Activated T-cell treated with anti-CD3 and anti-CD28 coated beads for 24 hours (primary cell): ENCODE results near the gene METTL26.
"Not testable (repeated sequence)": the region's sequence is repeated elsewhere in the genome, so short reads cannot be mapped to it uniquely, and the experiment has no call there.

Source experiments
- DNase-seq: peaks from one replicate; pipeline ENCODE4 v3.0.0-alpha.2; 2020; ENCODE audit warnings: low read depth

The METTL26 gene

DNA sequence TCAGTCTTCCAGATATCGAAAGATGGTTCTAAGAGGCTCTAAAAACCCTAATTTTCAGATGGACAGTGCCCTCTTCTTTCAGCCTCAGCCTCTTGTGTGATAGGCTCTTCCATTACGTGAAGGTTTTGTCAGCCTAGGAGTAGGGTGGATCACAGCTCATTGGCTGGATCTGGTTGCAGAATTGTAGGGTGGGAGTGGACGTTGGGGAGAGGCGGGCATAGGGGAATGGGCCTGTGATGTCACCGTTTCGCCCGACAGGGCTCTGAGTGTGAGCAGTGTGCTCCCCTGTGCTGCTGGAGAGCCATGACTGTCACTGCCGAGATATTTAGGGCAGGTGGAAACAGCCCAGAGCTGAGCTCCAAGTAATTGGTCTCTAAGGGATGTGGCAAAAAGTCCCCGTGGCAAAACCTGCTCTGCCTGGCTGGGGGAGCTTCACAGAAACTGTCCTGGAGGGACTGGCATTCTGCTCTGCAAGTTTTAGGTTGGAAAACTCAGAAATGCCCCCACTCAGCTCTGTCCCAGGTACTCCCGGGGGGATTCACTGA is 11.5 kb downstream of the METTL26 start:
- no peak for DNase-seq

DNA sequence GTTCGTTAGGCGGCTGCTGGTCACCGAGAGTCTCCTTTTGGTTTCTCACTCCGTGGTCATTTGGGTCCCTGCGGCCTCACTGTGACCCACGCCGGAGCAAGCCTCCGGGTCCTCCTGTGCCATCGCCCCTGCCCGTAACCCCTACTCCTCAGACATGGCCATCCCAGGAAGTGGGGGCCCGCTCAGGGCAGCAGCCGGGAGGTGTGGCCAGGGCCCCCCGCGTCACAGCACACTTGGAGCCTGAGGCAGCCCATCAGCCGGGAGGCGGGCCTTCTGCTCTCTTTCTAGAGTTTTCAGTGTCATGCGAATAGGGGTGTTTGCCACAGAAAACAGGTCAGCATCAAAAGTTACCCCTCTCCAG is 13.2 kb downstream of the METTL26 start:
- no peak for DNase-seq

- DNase-seq = no peak
Measured at GRCh38 chr16:621526-622105, 14.5 kb downstream of the METTL26 start.

- no peak for DNase-seq
Measured at GRCh38 chr16:620700-621525, 15.2 kb downstream of the METTL26 start.

DNA sequence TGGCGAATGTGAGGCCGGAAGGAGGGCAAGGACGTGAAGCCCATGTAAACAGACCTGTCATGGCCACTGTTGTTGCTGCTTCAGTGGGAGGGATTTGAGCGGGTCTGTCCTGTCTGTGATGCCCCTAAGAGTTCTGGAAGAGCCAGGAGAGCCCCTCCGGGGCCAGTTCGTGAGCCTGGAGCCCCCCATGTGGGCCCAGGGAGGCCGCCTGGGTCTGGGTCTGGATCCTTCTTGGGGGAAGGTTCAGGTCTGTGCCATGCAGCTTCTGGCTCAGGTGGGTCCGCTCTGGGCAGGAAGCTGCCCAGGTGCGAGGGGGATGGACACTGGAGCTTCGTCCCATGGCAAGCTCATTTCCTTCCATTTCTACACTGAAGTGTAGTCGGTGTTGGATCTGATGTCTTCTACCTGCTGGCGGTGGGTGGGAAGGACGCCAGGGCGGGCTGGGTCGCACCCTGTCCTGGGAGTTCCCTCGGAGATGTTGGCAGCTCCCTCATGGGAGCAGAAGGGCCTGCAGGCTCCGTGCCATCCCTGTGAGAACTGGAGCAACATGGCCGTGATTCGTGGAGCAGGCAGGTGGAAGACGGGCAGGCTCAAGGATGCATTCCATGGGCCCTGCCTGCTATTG is 16.5 kb downstream of the METTL26 start:
- no peak for DNase-seq

GRCh38 chr16:617855-618254 is 18.2 kb downstream of the METTL26 start:
- no peak for DNase-seq

- DNase-seq = no peak
Measured at GRCh38 chr16:616733-617586, 19.1 kb downstream of the METTL26 start.

DNA sequence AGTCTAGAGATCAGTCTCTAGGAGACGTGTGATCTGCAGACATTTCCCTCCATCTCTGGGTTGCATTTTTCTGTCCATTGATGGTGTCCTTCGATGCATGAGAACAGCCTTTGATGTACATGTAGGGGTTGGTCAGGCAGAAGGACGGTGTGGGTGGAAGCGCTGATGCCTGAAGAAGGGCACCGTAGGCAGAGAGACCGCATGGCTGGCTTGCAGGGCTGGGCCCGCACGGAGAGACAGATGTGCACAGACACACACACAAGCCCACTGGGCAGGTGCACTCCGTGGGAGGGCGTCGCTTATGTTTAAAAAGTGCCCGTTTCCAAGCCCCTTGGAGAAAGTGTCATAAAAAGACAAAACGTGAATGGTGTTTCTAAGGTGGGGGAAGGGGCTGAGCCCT is 21.0 kb downstream of the METTL26 start:
- DNase-seq = no peak

- DNase-seq = peak; percentile 47
Measured at GRCh38 chr16:610513-611381, 25.4 kb downstream of the METTL26 start.

DNA sequence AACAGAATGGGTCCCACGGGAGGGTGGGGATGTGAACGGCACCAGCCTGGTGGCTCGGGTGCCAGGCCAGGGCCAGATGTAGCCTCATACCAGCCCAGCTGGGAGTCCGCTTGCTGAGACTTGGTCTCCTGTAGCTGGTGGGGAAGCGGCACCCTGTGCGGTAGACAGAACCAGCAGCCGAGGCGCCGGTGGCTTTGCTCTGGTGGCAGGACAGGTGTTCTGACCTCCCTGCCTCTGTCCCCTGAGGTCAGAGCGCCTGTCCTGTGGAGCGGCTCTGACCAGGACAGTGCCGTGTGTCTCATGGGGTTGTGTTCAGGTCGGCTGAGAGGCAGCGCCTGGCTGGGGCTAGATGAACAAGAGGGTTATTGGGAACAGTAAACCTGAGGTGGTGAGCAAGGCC is 26.1 kb downstream of the METTL26 start:
- no peak for DNase-seq

GRCh38 chr16:609316-609715 is 26.8 kb downstream of the METTL26 start:
- DNase-seq = no peak

DNA sequence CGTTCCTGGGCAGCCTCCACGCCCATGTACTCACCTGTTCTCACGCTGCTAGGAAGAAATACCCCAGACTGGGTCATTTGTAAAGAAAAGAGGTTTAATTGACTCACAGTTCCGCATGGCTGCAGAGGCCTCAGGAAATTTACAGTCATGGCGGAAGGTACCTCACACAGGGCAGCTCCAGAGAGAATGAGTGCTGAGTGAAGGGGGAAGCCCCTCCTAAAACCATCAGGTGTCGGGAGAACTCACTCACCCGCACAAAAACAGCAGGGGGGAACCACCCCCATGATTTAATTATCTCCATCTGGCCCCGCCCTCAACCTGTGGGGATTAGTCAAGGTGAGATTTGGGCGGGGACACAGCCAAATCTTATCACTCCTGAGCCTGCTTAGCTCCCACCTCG is 28.1 kb downstream of the METTL26 start:
- DNase-seq = peak; percentile 30

DNA sequence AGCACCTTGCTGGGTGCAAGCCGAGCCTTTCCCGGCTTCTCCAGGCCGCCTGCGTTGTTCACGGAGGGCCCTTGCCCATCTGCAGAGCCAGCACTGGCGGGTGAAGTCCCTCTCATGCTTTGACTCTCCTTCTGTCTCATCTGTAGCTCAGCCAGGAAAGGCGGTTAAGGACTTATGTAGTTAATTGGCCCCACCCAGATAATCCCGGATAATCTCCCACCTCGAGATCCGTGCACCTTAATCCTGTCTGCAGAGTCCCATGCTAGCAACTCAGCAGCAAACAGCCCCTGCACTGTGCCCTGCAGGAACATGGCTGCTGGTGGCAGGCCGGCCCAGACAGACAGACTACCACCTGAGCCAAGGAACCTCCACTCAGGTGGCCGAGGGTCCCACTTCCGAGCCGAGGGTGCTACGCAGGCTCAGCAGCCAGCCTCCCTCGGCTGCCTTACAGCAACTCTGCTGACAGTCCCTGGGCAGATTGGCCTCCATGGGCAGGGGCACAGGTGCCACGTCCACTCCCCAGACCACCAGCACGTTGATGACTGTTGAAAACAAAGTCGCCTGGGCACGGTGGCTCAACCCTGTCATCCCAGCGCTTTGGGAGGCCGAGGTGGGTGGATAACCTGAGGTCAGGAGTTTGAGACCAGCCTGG is 29.3 kb downstream of the METTL26 start:
- no peak for DNase-seq

- DNase-seq = no peak
Measured at GRCh38 chr16:603933-604332, 32.2 kb downstream of the METTL26 start.

DNA sequence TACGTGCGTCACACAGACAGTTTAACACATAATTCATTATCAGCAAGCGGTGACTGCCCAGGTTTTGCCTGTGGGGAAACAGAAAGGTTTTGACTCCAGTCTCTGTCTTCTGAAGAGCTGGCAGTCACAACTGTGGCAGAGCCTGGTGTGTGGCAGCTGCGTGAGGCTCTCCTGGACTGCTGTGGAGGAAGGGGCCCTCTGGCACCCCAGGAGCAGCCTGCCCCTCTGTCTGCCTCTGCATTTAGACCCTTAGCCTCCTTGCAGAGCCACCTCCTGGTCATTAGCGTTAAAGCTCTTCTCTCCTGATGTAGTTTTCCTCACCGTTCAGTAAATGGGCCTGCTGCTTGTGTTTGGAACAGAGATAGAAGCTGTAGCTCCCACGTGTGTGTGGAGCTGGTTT is 35.3 kb downstream of the METTL26 start:
- DNase-seq = no peak

DNA sequence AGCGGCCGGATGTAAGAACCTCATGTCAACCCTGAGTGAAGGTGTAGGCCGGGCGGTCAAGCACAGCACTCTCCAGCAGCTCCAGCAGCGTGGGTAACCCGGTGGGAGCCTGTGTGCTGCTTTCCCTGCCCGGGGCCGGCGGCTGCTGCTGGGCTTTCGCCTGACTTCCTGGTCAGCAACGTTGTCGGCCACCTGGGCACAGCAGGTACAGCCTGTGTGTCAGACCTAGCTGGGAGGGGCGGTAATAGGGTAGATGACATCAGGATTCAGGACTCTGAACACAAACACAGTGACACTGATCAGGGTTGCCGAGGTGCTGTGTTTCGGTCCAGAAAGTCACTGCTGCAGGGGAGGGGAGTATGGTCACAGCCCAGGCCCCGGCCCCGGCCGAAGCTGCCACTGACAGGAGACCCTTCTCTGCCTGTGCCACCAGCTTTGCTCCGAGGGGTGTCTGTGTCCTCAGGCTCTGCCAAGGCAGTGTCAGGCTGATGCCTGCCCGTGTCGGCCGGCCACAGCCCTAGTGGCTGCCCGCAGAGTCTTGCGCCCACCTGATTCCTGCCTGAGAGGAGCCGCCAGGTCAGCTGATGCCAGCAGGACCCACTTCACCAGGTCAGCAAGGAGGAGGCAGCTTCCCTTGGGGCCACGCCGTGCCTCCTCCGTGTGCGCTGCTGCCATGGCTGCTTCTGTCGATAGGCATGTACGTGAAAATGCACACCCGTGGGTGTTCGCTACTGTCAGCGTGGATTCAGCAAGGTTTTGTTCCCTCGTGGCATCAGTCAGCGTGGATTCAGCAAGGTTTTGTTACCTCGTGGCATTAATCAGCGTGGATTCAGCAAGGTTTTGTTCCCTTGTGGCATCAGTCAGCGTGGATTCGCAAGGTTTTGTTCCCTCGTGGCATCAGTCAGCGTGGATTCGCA is 37.0 kb downstream of the METTL26 start:
- no peak for DNase-seq

DNA sequence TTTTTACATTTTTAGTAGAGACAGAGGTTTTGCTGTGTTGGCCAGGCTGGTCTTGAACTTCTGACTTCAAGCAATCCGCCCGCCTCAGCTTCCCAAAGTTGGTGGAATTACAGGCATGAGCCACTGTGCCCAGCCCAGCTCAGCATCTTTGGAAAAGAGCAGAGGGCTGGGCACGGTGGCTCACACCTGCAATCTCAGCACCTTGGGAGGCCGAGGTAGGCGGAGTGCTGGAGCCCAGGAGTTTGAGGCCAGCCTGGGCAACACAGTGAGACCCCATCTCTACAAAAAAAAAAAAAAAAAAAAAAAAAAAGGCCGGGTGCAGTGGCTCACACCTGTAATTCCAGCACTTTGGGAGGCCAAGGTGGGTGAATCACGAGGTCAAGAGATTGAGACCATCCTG is 38.5 kb downstream of the METTL26 start:
- not testable (repeated sequence) for DNase-seq

- no peak for DNase-seq
Measured at GRCh38 chr16:596736-597060, 39.4 kb downstream of the METTL26 start.

DNA sequence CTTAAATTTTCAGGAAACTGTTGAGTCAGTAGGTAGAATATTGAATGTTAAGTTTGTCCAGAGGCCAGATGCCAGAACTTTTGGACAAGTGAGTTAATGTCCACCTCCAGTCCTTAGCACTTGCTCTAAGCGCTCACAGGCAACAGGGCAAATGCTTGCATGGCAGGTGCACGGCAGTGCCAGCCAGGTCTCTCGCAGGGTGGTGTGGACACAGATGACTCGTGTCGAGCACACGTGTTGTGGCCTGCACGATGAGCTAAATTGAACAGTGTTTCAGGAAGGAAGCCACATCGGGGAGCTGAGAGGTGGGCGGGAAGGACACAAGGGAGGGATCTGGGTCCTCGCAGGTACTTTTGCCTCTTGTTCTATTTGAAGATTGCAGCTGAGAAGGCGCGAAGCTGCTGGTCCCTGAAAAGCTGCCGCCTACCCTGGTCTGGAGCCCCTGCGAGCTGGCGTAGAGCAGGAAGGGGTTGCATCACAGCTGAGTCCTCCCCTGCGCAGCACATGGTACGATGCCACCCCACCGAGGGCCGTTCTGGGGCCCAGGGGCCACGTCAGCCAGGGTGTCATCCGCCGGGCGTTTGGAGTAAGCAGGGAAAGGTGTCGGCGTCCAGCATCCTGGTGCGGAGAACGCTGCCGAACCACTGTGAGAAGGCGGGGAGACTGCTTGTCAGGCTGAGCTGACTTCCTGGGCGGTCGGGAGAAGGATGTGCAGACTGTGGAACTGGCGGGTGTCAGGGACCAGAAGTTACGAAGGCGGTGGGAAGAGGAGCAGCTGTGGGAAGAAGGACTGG is 40.0 kb downstream of the METTL26 start:
- no peak for DNase-seq
